ENCODE data around the gene ZNF654.

ZNF654 gene

GRCh38 chr3:88038566-88038965 is 20.5 kb upstream of the ZNF654 start:
- no peak overlapping the region for H3K4me3 ChIP-seq (ENCODE audit: low read depth, low read length)
- DNase-seq (ENCODE audit: low read depth), result no peak
- no peak for TF ChIP-seq CTCF (IDR thresholded peaks at IDR 0.05; ENCODE audit: control insufficient read depth, extremely low read depth, insufficient read depth)

GRCh38 chr3:88040529-88040928 is 18.5 kb upstream of the ZNF654 start:
- DNase-seq (ENCODE audit: low read depth), result no peak
- TF ChIP-seq CTCF (IDR thresholded peaks at IDR 0.05; ENCODE audit: control insufficient read depth, extremely low read depth, insufficient read depth), result no peak
- H3K4me3 ChIP-seq (ENCODE audit: low read depth, low read length), result no peak overlapping the region

GRCh38 chr3:88041005-88041404 is 18.1 kb upstream of the ZNF654 start:
- no peak for DNase-seq (ENCODE audit: low read depth)
- no peak overlapping the region for H3K4me3 ChIP-seq (ENCODE audit: low read depth, low read length)
- TF ChIP-seq CTCF (IDR thresholded peaks at IDR 0.05; ENCODE audit: control insufficient read depth, extremely low read depth, insufficient read depth), result no peak

- no peak for TF ChIP-seq CTCF (IDR thresholded peaks at IDR 0.05; ENCODE audit: control insufficient read depth, extremely low read depth, insufficient read depth)
Observed at GRCh38 chr3:88044411-88044810, 14.6 kb upstream of the ZNF654 start.

GRCh38 chr3:88046766-88047165 is 12.3 kb upstream of the ZNF654 start:
- no peak overlapping the region for H3K4me3 ChIP-seq (ENCODE audit: low read depth, low read length)
- DNase-seq (ENCODE audit: low read depth), result no peak
- TF ChIP-seq CTCF (IDR thresholded peaks at IDR 0.05; ENCODE audit: control insufficient read depth, extremely low read depth, insufficient read depth), result no peak

More at GRCh38 chr3:88044411-88044810, 14.6 kb upstream of the ZNF654 start:
- DNase-seq (ENCODE audit: low read depth), result no peak
- no peak overlapping the region for H3K4me3 ChIP-seq (ENCODE audit: low read depth, low read length)

GRCh38 chr3:88057630-88058305 is 1.3 kb upstream of the ZNF654 start:
- peak; percentile 32; the same call in 1 of the 2 replicates for TF ChIP-seq CTCF (IDR thresholded peaks at IDR 0.05; ENCODE audit: control insufficient read depth, extremely low read depth, insufficient read depth)
- peak overlapping the region; percentile 97 for H3K4me3 ChIP-seq (ENCODE audit: low read depth, low read length)
- no peak for DNase-seq (ENCODE audit: low read depth)

- DNase-seq (ENCODE audit: low read depth), result no peak
- peak overlapping the region; percentile 97 for H3K4me3 ChIP-seq (ENCODE audit: low read depth, low read length)
- TF ChIP-seq CTCF (IDR thresholded peaks at IDR 0.05; ENCODE audit: control insufficient read depth, extremely low read depth, insufficient read depth), result no peak
Observed at GRCh38 chr3:88058306-88058580, 812 bp upstream of the ZNF654 start.

All from LNCaP clone FGC (cell line).